A549 (cell line): ENCODE data around the gene TSTD1.

Experiments used
- CTCF ChIP-seq: fragments of >200 bp; sonication (Bioruptor Twin); formaldehyde crosslinking; IDR thresholded peaks from 3 replicates; pipeline ENCODE4 v1.5.1; 2016
- MAX ChIP-seq: IDR thresholded peaks from 2 replicates; pipeline ENCODE4 v1.6.1; 2012
- MAZ ChIP-seq: fragments of 150-350 bp; IDR thresholded peaks from 2 replicates; pipeline ENCODE4 v1.6.1; 2014; ENCODE audit warnings: antibody characterized with exemption, low read depth, low read length, borderline replicate concordance
- NFE2L2 ChIP-seq: fragments of 150-350 bp; conservative IDR thresholded peaks from 2 replicates; pipeline ENCODE4 v1.6.1; 2014; ENCODE audit warnings: low read length
- POLR2A ChIP-seq: IDR thresholded peaks from 2 replicates; pipeline ENCODE4 v1.6.1; 2012; ENCODE audit warnings: mild to moderate bottlenecking, low read length
- REST ChIP-seq: fragments of 200-600 bp; sonication (generic); IDR thresholded peaks from 2 replicates; pipeline ENCODE4 v1.6.1; 2016; ENCODE audit warnings: antibody characterized with exemption, mild to moderate bottlenecking, moderate library complexity
- SREBF2 ChIP-seq: fragments of 450-650 bp; IDR thresholded peaks from 2 replicates; pipeline ENCODE4 v1.6.1; 2014; ENCODE audit warnings: mild to moderate bottlenecking, moderate library complexity

- TF ChIP-seq MAZ (no peak), POLR2A (no peak), CTCF (no peak), REST (no peak), MAX (no peak), SREBF2 (no peak), NFE2L2 (no peak)
Measured at GRCh38 chr1:160996178-160996577, 42.6 kb downstream of the TSTD1 start.
